Nephron (organoid): ENCODE data around the gene KCNJ18.
"Not testable (repeated sequence)": the region's sequence is repeated elsewhere in the genome, so short reads cannot be mapped to it uniquely, and the experiment has no call there.

Experiments used
- H3K27ac Mint-ChIP-seq, 3 experiments: 2 replicates each; pipeline ENCODE4 v1.8.0; 2020; ENCODE audit warnings: mixed read lengths in 3 of 3, mild to moderate bottlenecking in 2 of 3, moderate library complexity in 1 of 3
- H3K27me3 Mint-ChIP-seq: 2 replicates; pipeline ENCODE4 v1.8.0; 2021; ENCODE audit warnings: low read depth, mild to moderate bottlenecking, moderate library complexity, mixed read lengths
- H3K36me3 Mint-ChIP-seq: 2 replicates; pipeline ENCODE4 v1.8.0; 2020; ENCODE audit warnings: low read depth, mixed read lengths
- H3K4me1 Mint-ChIP-seq: 2 replicates; pipeline ENCODE4 v1.8.0; 2020; ENCODE audit warnings: mixed read lengths
- H3K4me3 Mint-ChIP-seq, 3 experiments: 2 replicates each; pipeline ENCODE4 v1.8.0; 2020; ENCODE audit warnings: mild to moderate bottlenecking in 3 of 3, mixed read lengths in 3 of 3, moderate library complexity in 2 of 3
- H3K9me3 Mint-ChIP-seq: 2 replicates; pipeline ENCODE4 v1.8.0; 2020; ENCODE audit warnings: mixed read lengths
- TF ChIP-seq, protein P1 (sequence below), 3 experiments: fragments of 200-600 bp; sonication (generic); IDR thresholded peaks; one replicate each; pipeline ENCODE4 v1.5.0; 2021; ENCODE audit warnings: antibody characterized with exemption in 3 of 3; ENCODE audit not compliant: unreplicated experiment in 3 of 3

KCNJ18 gene

DNA sequence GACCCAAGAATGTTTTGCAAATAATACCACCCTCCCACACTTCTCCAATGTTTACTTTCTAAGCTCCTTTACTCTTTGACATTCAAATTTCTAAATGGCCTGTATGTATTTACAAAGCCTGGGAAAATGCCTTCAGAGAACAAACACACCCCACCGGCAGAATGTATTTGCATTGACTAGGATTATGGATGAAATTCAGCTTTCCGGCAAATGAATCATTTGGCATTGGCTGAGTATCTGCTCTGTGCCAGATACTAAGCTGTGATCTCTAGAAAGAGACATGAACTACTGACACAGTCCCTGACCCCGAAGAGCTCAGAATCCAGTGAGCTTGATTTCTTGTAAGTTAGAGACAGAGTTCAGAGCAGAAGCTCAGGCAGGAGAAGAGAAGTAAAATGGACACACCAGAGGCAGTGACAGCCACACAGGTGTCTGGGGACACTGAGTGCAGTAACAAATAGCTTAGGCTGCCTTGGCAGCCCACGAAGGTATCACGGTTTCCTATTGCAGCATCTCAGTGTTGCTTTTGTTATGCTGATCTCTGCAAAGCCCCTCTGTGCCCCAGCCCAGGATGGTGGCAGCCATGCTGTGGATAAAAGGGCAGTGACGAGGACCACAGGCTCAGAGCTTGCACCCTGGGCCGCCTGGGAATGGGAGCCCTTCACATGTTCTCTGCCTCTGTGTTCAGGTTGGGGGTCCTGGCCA lies 24.8 kb upstream of the KCNJ18 start:
- not testable (repeated sequence) for H3K4me1 Mint-ChIP-seq, H3K27ac Mint-ChIP-seq, H3K36me3 Mint-ChIP-seq, H3K4me3 Mint-ChIP-seq, H3K27me3 Mint-ChIP-seq
- H3K9me3 Mint-ChIP-seq = peaks cover 63% of the 10 kb centered on the region

GRCh38 chr17:21668118-21668488 lies 24.2 kb upstream of the KCNJ18 start:
- H3K36me3 Mint-ChIP-seq, H3K4me1 Mint-ChIP-seq, H3K4me3 Mint-ChIP-seq, H3K27ac Mint-ChIP-seq, H3K27me3 Mint-ChIP-seq: not testable (repeated sequence)
- H3K9me3 Mint-ChIP-seq = peaks cover 64% of the 10 kb centered on the region

DNA sequence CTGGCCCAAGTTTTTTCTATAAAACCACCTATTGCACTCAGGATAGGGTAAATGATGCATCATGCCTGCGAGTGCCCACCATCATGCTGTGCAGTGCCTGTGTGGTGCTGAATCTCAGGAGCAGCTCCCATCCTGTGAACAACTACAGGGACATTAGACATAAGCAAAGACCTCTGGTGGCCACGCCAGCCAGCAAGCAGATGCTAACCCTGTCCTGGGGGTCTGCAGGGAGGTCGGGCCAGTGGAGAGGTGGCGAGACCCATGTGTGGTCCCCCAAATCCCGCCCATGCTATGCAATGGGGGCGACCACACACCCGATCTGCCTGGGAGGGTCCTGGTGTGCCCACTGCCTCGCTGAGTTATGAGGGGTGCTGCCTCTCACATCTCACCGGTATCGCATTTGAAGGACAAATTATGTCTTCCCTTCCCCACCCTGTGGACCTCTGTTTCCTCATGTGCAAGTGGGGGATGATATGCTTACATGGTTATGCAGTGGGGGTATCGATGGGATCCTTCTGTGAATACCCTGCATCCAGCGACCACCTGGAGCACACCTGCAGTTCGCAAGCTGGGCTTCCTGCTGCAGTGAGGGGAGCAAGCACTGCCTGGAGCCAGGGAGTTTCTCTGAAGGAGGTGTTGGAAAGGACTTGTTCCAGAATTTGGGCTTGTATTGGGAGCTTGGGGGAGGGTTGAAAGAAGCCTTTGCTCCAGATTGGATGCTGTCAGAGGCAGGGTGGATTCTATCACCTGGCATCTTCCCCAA lies 23.4 kb upstream of the KCNJ18 start:
- H3K4me1 Mint-ChIP-seq, H3K4me3 Mint-ChIP-seq, H3K27ac Mint-ChIP-seq, H3K36me3 Mint-ChIP-seq, H3K27me3 Mint-ChIP-seq: not testable (repeated sequence)
- peaks cover 68% of the 10 kb centered on the region for H3K9me3 Mint-ChIP-seq

DNA sequence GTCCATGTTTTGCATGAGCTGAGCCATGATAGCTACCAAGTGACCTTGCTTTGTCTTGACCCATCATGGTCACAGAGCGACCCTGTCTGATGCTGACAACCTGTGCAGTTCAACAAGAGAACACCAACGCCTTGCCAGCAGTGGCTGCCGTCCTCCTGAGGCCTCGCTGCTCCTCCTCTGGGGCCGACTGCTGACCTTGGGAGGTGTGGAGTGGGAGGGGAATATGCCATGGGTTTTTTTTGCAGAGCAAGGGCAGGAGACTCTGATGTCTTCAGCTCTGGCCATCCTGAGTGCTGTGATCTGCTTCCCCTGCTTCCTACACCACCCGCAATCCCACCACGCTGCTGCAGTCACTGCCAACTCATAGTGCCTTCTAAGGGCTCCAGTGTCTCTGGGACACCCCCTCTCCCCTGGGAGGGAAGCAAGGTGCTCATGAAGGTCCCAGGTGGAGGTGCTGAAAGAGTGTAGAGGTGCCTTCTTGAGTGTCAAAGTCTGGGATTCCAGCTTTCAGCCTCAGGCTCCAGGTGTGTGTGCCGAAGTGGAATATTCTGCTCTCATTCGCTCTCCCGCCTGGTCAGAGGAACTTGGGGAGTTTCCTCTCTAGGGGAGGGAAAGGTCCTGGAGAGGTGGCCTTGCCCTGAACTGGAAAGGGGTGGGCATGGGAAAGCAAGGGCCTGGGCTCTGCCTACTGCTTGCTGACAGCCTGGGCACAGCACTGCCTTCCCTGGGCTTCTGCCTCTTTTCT lies 22.5 kb upstream of the KCNJ18 start:
- not testable (repeated sequence) for H3K36me3 Mint-ChIP-seq, H3K27ac Mint-ChIP-seq, H3K4me1 Mint-ChIP-seq, H3K27me3 Mint-ChIP-seq, H3K4me3 Mint-ChIP-seq
- H3K9me3 Mint-ChIP-seq = peaks cover 68% of the 10 kb centered on the region

- not testable (repeated sequence) for H3K27ac Mint-ChIP-seq, H3K4me3 Mint-ChIP-seq, H3K36me3 Mint-ChIP-seq, H3K4me1 Mint-ChIP-seq, H3K27me3 Mint-ChIP-seq
- H3K9me3 Mint-ChIP-seq = peaks cover 69% of the 10 kb centered on the region
Observed at GRCh38 chr17:21670361-21671155, 21.8 kb upstream of the KCNJ18 start.

GRCh38 chr17:21671437-21671836 lies 20.9 kb upstream of the KCNJ18 start:
- H3K4me1 Mint-ChIP-seq, H3K27ac Mint-ChIP-seq, H3K4me3 Mint-ChIP-seq, H3K27me3 Mint-ChIP-seq: not testable (repeated sequence)
- peaks cover 72% of the 10 kb centered on the region for H3K9me3 Mint-ChIP-seq
- H3K36me3 Mint-ChIP-seq = peaks cover 10% of the 10 kb centered on the region

- not testable (repeated sequence) for H3K4me1 Mint-ChIP-seq, H3K4me3 Mint-ChIP-seq
Observed at GRCh38 chr17:21671871-21672270, 20.5 kb upstream of the KCNJ18 start.

GRCh38 chr17:21673451-21674241 lies 18.7 kb upstream of the KCNJ18 start:
- H3K4me1 Mint-ChIP-seq, H3K27ac Mint-ChIP-seq, H3K4me3 Mint-ChIP-seq: not testable (repeated sequence)
- Mint-ChIP-seq H3K27me3 (peaks cover 10% of the 10 kb centered on the region), H3K9me3 (peaks cover 83% of the 10 kb centered on the region), H3K36me3 (peaks cover 14% of the 10 kb centered on the region)

More at GRCh38 chr17:21671871-21672270, 20.5 kb upstream of the KCNJ18 start:
- Mint-ChIP-seq H3K9me3 (peaks cover 73% of the 10 kb centered on the region), H3K36me3 (peaks cover 10% of the 10 kb centered on the region)
- not testable (repeated sequence) for H3K27ac Mint-ChIP-seq, H3K27me3 Mint-ChIP-seq

GRCh38 chr17:21674242-21674731 lies 18.0 kb upstream of the KCNJ18 start:
- peaks cover 16% of the 10 kb centered on the region for H3K36me3 Mint-ChIP-seq
- peaks cover 8% of the 10 kb centered on the region for H3K27me3 Mint-ChIP-seq
- TF ChIP-seq, protein P1, sequence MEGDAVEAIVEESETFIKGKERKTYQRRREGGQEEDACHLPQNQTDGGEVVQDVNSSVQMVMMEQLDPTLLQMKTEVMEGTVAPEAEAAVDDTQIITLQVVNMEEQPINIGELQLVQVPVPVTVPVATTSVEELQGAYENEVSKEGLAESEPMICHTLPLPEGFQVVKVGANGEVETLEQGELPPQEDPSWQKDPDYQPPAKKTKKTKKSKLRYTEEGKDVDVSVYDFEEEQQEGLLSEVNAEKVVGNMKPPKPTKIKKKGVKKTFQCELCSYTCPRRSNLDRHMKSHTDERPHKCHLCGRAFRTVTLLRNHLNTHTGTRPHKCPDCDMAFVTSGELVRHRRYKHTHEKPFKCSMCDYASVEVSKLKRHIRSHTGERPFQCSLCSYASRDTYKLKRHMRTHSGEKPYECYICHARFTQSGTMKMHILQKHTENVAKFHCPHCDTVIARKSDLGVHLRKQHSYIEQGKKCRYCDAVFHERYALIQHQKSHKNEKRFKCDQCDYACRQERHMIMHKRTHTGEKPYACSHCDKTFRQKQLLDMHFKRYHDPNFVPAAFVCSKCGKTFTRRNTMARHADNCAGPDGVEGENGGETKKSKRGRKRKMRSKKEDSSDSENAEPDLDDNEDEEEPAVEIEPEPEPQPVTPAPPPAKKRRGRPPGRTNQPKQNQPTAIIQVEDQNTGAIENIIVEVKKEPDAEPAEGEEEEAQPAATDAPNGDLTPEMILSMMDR (IDR thresholded peaks at IDR 0.05; ENCODE audit: unreplicated experiment in 3 of 3) = no peak
- no peak overlapping the region for H3K27ac Mint-ChIP-seq
- no peaks in the 10 kb centered on the region for H3K4me1 Mint-ChIP-seq
- H3K9me3 Mint-ChIP-seq = peaks cover 83% of the 10 kb centered on the region
- no peak overlapping the region for H3K4me3 Mint-ChIP-seq

GRCh38 chr17:21674891-21675738 lies 17.2 kb upstream of the KCNJ18 start:
- H3K4me3 Mint-ChIP-seq, H3K4me1 Mint-ChIP-seq, H3K27ac Mint-ChIP-seq, H3K27me3 Mint-ChIP-seq: not testable (repeated sequence)
- H3K9me3 Mint-ChIP-seq = peaks cover 82% of the 10 kb centered on the region
- H3K36me3 Mint-ChIP-seq = peaks cover 18% of the 10 kb centered on the region

GRCh38 chr17:21675739-21676130 lies 16.6 kb upstream of the KCNJ18 start:
- not testable (repeated sequence) for H3K4me1 Mint-ChIP-seq

More at GRCh38 chr17:21675739-21676130, 16.6 kb upstream of the KCNJ18 start:
- not testable (repeated sequence) for H3K4me3 Mint-ChIP-seq, H3K27ac Mint-ChIP-seq, H3K27me3 Mint-ChIP-seq
- Mint-ChIP-seq H3K36me3 (peaks cover 18% of the 10 kb centered on the region), H3K9me3 (peaks cover 80% of the 10 kb centered on the region)
